ENCODE measurements around the gene CAMTA1.

Gene CAMTA1

DNA sequence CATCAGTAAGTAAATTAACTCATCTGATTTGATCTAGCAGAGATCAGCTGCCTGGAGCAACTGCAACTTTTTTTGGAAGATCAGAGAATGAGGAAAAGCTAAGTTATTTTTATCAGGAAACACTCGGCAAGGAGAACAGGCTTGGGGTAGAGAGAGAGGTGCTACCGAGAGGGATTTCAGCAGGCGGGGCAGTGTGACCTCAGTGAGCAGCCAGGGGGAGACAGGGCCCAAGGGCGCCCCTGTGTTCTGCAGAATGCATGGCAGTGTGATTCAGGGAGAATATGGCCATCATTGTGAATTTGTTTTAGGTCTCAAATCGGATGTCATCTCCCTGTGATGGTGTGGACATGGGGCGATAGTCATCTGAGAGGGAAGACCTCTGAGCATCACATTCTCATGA is 501.8 kb downstream of the CAMTA1 start:
- no peak for DNase-seq (ENCODE audit: low read depth)

DNA sequence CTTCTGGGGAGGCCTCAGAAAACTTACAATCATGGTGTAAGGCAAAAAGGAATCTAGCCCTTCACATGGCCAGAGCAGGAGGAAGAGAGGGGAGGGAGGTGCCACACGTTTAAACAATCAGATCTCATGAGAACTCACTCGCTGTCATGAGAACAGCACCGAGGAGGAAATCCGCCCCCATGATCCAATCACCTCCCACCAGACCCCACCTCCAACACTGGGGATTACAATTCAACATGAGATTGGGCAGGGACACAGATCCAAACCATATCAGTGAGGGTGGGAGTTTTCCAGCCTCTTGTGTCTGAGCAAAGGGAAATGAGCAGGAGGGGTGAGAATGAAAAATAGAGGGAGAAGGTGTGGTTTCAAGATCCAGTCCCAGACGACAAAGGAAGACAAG is 503.7 kb downstream of the CAMTA1 start:
- DNase-seq (ENCODE audit: low read depth): no peak

DNA sequence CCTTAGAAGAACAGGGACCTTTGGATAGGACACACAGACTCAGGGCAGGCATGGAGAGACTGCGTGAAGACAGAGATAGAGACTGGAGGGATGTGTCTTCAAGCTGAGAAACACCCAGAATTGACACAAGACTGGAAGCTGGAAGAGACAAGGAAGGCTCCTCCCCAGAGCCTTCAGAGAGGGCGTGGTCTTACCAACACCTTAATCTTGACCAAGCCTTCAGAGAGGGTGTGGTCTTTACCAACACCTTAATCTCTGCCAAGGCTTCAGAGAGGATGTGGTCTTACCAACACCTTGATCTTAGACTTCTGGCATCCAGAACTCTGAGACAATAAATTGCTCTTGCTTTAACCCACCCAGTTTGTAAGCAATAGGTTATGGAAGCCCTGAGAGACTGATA is 504.4 kb downstream of the CAMTA1 start:
- no peak for DNase-seq (ENCODE audit: low read depth)

DNA sequence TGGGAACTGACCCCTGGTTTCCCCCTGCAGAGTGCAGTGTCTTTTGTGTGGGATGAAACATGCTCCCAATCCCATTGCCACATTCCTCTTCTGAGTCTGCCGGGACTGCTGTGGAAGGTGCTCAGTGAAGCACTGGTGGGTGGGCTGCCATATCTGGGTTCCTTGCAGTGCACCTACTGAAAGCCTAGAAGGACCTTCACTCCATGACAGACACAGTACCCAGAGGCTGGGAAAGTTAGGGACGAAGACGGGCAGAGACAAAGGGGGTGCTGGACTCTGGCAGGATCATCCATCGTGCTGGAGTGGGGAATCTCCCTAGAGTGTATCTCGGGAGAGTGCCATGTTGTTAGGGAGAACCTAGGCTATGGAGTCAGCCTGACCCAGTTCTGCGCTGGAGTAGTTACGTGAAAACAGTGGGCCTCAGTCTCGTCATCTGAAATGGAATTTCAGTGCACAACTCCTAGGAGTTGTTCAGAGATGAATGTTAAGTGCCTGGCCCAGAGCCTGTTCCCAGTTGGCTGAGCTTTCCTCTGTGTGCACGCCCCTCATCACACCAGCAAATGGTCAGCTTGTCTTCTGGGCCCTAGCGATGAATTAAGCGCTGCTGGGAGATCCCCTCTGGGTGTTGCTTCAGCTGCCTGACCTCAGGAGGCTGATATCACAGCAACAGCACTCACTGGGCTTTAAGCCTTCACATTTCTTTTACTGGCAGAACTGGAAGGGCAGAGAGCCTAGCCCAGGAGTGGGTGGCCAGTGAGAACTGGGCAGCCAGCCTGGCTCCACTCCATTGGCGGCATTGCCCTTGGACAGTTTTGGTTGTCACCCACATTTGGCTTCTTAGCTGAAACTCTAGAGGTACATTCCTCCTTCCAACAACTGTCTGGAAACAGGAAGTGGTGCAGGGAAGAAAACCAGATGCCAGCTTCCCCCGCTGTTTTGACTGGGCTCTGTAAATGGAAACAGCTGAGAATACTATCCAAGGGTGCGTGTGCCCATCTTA is 506.0 kb downstream of the CAMTA1 start:
- no peak for DNase-seq (ENCODE audit: low read depth)

DNA sequence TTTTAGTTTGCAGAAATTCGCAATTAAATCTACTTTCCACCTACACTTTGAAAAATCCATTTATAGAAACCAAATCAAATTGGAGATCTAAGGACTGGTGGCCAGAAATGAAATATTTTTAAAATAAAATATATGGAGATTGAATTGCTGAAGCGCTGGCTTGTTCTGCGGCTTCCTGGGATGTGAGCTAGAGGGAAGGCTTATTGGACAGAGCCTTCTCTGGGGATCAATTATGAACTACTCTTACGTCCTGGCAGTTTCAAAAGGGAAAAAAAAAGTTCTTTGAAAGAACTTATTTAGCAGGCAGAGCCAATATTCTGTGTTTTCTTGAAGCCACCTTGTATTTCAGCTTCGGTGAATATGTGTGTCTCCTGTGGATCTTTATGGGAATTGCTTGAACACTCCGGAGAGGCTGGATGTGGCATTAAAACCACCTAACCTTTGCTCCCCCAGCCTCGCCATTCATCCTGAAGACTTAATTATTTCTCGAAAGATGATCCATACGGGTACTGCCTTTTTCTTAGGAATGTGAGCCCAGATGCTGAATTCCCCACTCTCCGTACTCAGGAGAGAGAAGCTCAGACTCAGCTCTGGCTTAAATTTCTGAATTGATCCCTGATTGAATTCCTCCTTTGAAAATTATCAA is 506.9 kb downstream of the CAMTA1 start:
- DNase-seq (ENCODE audit: low read depth): no peak

DNA sequence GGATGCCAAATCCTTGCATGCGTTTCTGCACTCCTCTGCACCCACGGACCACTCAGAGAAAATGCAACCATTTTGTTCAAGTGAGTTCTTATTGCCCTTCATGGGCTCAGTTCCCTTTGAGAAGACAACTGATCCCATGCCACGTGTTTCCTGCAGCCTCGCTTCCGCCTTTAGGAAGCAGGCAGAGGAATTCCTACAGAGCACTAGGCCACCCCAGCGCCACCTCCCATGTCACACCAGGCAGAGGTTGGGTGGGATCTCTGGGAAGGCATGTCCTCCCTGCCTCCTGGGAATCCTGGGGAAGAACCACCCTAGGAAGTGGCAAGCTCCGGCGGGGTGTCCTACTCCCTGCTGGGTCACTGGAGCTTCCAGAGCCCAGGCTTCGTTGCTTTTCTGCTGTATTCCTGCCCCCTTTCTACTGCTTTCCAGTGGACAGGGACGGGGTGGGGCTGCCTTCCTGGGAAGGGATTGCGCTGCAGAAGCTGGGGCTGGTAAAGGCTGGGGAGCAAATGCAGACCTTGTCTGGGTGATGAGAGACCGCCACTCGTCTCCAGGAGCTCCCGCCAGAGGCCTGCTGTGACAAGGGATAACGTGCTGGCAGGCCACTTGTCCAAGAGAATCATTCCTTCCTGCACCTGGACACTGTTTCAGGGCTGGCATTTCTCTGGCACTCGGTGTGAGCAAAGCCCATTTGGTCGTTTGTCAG is 507.6 kb downstream of the CAMTA1 start:
- DNase-seq (ENCODE audit: low read depth): no peak

DNA sequence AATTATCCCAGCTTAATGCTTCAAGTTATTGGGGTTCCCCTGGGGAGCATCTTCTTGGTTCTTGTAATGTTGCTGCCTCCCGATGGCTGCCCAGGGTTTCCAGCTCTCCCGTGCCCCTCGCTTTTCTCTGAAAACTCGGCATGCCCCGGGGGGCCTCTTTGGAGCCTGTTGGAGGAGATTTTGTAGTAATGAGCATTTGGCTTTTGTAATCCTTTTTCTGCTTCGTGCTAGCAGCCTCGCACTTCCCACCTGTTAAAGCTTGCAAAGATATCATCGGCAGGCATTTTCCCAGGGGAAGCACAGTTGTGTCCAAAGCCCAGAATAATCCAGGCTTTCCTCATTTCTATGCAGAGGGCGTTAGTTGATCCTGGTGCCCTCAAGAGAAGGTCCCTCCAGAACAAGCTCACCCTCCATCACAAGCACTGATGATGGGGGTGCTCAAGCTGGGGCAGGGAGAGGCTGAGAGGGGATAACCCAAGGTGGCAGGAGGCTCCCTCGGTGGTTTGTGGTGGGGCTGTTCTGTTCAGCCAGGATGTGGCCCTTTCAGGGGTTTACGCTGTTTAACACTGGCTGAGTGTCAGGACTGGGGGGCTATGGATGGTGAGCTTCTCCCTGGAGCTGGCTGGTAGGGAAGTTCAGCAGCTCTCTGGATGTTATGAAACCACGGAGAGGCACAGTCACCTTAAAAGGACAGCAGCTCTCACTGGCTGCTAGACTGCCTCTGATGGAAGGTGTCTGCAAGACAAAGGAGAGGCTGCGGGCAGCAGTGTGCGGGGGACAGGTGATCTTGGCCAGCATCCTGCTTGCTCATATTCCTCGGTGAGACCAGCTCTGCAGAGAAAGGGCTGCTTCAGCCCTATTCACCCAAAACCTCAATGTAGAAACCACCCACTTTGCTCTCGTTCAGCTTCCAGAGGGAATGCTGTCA is 508.7 kb downstream of the CAMTA1 start:
- no peak for DNase-seq (ENCODE audit: low read depth)

DNA sequence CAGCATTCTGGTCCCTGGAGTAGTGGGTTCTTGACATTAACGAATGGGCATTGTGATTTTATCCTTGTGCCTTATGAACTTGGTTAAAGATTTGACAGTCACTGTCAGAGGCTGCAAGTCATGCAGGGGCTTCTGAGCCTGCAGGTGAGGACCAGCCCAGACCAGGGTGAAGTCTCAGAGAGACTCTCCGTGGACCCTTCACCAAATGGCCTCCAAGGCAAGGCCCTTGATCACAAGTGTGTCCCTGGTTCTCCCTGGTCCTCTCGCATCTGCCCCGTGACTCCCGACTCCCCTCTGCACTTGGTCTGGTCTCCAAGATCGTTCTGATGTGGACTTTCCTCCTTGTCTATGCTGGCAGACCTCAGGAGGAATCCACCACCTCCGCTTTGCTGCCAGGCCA is 509.4 kb downstream of the CAMTA1 start:
- DNase-seq (ENCODE audit: low read depth): no peak

DNA sequence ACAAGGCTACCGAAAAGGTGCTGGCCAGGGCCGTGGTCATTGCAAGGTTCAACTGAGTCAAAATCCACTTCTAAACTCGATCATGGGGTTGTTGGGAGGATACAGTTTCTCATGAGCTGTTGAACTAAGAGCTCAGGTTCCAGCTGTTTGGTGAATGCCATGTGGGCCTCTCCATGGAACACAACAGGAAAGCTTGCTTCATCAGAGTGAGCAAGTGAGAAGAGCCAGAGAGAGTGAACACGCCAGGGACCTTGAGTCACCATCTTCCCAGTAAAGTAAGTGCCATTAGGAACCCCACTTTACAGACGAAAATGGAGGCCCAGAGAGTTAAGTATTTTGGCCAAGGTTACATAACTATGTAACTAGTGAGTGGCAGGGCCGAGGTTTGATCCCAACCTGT is 510.7 kb downstream of the CAMTA1 start:
- no peak for DNase-seq (ENCODE audit: low read depth)

DNA sequence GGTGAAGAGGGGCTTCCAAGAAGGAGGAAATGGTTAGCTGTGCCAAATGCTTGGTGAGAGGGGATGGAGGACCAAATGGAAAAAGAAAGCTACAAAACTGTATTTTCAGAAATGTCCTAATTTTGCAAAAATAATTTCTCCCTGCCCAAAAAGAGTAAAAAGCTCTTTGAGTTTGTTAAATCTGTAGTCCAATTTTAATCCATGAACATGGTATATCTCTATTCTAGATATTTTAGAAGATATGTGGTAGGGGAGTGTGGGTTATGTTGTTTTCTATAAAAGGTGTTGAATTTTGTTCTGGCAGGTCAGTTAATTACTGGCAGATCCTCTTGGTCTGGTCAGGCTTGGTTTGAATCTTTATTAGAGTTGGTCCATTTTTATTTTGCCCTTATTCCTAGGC is 511.7 kb downstream of the CAMTA1 start:
- no peak for DNase-seq (ENCODE audit: low read depth)

DNA sequence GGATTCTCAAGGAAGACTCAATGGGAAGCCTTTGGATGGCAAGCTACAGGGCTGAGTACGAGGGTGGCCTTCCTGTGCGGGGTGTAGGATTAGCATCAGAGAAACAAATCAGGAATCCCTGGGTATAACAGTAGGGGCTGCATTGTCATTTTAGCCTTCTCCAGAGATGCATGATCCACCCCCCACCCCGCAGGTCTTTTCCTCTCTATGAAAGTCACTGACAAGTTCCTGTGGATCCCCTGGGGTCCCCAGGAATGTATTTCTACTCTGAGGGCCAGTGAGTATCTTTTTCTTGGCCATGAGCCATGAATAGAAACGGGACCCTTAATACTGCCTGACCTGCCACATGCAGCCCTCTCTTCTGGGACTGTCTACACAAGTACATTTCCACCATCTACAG is 512.9 kb downstream of the CAMTA1 start:
- no peak for DNase-seq (ENCODE audit: low read depth)

DNA sequence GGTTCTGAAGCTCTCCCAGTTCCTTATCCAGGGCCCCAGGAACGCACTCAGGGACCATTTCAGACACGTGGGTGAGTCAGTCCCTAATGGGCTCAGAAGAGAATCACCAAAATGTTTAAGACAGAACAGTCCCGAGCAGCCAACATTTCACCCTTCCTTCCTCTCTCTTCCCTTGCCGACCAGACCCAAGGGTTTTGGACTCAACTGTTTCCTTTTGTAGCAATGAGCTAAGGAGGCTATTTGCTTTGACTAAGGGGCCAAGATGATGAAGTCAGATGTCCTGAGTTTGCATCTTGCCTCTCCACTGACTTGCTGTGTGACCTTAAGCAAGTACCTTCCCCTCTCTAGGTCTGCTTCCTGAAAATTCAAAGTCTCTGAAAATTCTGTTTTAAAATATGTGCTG is 513.5 kb downstream of the CAMTA1 start:
- DNase-seq (ENCODE audit: low read depth): no peak

DNA sequence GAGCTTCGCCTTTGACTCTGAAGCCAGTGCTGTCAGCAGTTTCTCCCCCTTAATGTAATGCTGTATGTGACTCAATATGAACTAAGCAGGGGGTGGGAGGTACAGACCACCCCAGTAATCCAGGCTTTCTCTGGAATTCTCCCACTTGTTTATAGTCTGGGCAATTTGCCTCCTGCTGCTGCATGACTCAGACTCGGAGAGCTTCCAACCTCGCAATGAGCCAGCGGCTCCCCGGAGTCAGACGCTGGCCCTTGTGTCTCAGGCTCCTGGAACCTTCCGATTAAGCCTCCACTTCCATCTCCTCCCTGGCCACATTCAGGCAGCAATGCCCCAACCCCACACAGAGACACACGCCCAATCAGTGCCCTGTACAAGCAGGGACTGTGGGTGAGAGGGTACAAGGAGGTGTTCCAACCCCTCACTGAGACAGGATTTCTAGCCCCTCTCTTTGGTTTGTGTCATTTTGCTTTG is 514.1 kb downstream of the CAMTA1 start:
- DNase-seq (ENCODE audit: low read depth): no peak

DNA sequence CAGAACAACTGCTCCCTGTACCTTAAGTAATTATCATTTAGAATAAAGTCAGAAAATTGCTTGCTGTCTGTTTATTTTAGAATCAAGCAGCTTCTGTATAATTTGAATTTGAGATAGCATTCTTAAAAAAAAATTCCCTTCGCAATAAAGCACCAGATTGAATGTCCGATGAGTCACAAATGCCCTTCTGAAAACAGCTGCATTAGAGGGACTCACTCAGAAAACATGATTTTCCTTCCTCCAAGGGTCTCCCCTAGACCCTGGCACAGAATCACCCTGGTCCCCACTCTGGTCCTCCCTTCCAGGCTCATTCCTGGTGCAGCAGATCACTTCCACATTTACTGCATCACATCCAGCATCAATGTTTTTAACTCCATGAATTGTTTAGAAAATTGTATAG is 514.7 kb downstream of the CAMTA1 start:
- DNase-seq (ENCODE audit: low read depth): no peak

DNA sequence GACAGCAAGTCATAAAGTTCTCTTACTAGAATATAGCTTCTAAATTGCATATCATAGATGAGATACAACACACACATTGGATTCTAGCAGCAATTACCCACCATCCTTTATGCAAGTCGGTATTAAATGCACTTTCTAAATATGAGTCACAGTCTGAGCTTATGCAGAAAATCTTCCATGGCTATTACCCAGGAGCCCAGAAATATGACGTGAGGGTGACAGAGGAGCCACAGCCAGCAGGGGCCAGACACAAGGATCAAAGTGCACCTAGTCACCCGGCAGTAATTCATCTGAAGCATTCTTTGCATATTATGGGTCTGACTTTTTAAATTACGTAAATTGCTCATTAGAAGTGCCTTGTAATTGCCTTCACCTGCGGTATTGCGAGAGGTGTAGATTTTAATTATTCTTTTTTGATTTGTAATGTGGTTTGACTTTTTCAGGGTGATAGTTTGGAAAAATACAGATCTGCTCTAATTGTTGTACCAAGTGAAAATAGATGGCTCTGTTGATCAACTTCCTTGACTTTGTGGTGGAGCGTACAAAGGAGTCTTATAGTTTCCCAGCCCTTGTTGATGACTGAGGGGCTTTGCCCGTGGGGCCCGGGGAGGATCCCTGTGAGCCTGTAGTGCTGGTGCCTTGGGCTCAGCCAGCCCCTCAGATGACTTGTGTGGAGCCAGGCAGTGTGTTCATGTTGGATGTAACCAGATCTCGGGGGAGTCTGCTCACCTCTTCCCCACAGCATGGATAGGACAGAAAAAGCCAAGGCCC is 515.8 kb downstream of the CAMTA1 start:
- DNase-seq (ENCODE audit: low read depth): no peak

DNA sequence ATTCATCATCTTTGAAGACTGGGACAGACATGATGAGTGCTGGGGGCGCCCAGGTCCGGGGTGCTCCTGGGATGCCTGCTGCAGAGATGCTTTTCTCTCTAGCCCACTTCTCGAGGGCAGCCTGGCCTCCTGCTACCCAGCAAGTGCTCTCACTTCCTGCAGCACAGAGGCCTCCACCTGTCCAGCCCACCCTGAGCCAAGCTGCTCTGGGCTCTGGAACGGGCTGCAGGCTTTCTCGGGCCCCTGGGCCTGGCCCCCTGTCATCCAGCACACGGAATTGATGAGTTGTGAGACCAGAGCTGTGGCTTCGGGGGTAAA is 516.4 kb downstream of the CAMTA1 start:
- DNase-seq (ENCODE audit: low read depth): no peak

DNA sequence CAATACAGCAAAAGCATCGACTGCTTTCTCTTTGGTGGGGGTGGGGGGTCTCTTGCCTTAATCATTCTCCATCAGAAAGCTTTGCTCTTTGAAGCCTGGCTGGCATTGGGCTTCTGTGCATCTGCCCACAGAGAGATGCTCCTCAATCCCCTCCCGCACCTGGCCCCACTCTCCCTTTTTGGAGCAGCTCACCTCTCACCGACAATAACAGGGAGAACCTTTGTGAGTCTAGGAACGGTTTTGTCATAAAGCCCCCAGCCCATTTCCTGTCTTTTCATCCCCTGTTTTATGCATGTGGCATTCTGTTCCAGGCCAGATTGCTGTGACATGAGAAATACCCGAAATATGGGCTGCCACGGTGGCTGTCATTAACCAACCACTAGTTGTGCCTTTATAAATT is 516.9 kb downstream of the CAMTA1 start:
- no peak for DNase-seq (ENCODE audit: low read depth)

DNA sequence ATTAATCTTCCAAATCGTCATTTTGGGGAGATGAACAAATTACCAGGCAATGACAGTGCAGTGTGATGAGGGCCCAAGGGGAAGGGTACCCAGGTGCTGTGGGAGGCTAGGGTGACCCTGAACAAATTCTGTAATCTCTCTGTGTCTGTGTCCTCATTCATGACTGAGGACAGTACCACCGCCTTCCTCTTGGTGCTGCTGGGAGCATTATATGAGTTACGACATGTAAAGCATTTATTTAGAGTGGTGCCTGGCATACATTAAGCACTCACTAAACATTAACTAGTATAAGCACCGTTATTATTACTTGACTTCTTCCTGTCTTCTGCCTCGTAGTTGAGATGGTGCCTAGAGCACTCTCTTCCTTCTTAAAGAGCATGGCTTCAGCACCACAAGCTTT is 517.6 kb downstream of the CAMTA1 start:
- no peak for DNase-seq (ENCODE audit: low read depth)

DNA sequence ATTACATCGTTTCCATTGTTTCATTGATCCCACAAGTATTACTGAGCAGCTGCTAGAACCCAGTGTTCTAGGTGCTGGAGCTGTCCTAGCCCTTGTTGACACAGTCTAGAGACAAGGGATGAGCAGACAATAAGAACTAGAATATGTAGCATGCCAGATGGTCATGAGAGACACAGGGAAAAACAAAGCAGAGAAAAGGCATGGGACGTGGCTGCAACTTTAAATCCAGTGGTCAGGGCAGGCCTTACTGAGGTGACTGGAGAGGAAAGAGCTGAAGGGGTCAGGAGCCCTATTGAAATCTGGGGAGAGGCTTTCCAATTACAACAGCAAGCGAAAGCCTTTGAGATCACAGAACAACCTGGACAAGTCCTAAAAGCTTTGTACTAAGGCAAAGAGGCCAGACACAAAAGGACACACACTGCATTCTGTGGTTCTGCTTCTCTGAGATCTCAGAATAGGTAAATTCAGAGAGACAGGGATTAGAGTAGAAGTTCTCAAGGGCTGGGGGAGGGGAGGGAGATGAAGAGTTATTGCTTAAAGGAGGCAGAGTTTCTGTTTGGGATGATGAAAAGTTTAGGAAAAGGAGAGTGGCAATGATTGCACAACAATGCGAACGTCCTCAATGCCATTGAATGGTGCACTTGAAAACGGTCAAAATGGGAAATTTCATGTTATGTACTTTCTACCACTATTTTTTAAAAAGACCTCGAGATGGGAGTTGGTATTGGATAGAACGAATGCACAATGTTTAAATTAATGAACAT is 518.5 kb downstream of the CAMTA1 start:
- DNase-seq (ENCODE audit: low read depth): no peak

DNA sequence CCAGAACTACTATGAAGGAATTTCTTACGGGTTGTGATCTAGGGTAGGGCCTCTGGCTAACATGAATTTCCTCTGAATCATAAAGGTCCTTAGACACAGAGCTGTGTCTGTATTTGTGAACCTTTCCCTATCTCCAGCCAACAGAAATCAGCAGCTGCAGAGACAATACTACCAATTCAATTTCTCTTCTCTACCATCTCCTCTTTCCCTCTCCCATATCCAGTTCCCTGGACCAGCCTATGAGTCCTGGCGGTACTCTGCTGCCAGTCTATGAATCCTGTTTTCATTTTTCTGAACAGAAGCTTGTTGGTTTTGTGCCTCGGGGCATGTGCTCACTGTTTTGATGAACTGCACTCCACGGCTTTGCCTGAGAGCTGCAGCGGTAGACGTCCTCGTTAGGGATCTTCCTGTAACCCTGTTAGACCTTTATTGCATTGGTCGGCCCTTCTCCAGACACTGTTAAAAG is 527.9 kb downstream of the CAMTA1 start:
- no peak for DNase-seq (ENCODE audit: low read depth)
